ENCODE results near the gene SCARB1. TPM values are rescaled to one million over a fixed set of nuclear protein-coding genes. Genes with fewer than 3 reads are reported as not detected.

Gene SCARB1
- polyA plus RNA-seq, 4 donors = 19.4 to 22.7 (median 19.8) TPM

DNA sequence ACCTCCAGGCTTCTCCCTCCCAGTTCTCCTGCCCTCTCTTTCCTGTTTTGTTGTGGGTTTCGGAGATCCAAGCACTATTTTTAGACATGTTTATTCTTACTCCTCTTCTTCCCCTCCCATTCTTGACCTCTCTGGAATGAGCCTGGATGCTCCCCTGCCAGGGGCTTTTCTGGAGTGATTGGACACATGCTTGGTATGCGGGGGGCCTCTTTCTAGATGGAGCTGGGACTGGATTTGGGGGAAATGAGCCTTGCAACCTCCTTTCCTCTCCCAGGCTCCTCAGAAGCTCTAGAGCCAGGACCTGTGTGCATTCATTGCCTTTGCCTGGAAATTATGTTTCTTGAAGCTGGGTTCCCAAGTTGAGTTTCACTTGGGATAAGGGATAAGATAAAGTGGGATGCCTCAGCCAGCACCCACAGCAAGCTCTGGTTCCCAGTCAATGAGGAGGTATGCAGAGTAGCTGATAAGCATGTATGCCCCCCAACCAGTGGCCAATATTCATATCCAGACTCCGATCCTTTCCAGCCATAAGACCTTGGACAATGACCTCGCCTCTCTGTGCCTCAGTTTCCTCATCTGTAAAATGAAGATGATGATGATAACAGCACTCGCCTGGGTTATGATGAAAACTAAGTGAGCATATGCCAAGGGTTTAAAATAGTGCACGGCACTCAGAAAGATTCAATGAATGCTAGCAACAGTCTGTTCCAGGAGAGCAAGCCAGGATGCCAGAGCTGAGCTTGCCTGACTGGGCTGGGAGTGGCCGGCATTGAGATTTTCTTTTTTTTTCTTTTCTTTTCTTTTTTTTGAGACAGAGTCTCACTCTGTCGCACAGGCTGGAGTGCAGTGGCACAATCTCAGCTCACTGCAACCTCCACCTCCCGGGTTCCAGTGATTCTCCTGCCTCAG is 97.8 kb downstream of the SCARB1 start:
- no peak for DNase-seq (ENCODE audit: low read depth in 4 of 4, low spot score in 3 of 4)

DNA sequence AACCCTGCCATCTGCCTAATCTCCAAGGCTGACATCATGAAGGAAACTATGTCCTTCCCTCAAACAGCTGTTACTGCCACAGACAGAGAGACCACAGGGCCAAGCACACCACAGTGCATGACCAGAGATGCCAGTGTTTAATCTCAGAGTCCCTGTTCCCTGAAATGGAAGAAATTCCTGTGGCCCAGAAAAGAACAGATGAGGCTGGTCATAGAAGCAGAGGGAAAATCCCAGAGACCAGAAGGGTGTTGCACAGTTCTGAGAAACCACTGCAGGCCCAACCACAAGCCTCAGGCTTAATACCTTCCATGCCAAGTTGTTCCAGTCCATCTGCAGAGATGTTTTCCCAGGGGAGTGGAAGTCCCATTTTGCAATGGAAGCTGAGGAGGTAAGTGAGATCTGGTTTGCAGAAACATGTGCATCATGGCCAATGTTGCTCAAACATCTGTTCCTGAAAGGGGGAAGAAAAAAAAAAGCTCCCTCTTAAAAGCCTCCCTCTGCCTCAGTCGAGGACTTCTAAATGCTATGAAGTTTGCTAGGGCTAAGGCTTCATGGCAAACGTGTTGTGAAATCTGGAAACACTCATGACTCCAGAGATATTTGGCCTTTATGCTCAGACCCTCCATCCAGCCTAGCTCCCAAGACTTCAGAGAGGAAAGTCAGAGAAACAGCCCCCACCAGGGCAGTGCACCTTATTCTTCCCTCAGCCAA is 98.6 kb downstream of the SCARB1 start:
- no peak for DNase-seq (ENCODE audit: low read depth in 4 of 4, low spot score in 3 of 4)

DNA sequence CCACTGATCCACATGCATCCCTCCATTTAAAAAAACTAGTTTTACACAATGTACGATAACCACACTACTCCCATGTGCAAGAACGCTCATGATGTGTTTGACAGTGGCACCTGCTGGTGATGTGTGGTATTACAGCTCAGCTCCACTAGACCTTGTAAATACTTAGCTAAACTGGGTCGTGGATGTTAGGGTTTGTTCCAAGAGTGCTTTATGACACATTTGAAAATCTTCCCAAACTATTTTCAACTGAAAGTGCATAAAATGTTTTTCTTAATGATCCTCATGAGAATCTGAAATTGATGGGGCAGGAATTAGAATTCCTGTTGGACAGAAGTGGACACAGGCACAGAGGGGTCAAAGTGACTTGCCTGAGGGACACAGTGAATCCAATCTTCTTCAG is 99.2 kb downstream of the SCARB1 start:
- no peak for DNase-seq (ENCODE audit: low read depth in 4 of 4, low spot score in 3 of 4)

DNA sequence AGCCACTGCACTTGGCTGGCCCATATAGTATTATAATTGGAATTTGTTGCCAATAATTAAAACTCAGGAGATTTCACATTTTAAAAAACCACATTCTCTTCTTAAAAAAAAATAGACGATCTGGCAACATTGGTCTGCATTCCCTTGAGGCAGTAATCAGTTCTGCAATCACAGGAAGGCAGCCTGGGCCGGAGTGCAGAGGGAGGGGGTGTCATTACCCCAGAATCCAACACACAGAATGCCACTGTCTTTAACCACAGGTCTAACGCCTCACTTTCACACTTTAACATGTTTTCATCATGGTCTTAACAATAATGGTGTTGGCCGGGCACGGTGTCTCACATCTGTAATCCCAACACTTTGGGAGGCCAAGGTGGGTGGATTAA is 100.1 kb downstream of the SCARB1 start:
- no peak for DNase-seq (ENCODE audit: low read depth in 4 of 4, low spot score in 3 of 4)

DNA sequence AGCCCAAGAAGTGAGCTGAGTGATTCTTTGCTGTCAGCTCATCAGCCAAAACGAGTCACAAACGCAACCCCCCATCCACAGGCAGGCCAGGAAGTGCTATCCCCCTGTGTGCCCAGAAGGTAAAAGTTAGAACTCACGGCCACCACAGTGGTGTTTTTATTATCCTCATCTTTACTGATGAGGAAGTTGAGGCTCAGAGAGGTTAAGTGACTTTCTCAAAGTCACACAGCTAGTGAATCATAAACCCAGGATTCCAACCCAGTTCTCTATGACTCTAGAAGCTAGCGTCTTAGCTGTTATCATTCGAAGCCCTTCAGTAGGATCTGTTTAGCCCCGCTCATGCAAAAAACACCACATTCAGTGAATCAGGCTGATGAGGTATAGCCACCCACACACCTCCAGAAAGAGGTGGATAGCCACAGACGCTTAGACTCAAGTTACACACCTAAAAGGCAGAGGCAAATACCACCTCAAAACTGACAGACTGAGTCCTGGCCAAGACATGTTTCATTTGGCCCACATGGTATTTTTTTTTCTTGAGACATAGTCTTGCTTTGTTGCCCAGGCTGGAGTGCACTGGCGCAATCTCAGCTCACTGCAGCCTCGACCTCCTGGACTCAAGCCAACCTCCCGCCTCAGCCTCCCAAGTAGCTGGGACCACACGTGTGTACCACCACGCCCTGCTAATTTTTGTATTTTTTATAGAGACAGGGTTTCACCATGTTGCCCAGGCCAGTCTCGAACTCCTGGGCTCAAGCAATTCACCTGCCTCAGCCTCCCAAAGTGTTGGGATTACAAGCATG is 100.7 kb downstream of the SCARB1 start:
- DNase-seq (ENCODE audit: low read depth in 4 of 4, low spot score in 3 of 4) = no peak

DNA sequence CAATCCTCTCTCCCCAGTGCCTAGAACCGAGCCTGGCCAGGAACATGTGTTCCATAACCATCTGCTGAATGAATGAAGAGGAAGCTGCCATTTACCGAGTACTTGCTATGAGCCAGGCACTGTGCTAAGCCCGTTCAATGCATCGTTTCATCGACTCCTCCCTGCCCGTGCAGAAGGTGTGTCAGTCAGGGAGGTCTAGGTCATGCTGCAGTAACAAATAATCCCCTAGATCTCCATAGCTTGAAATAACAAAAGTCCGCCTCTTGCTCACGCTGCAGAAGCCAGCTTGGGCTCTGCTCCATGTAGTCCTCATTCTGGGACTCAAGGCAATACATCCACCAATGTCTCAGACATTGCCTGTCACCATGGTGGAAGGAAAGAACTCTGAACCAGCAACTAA is 101.3 kb downstream of the SCARB1 start:
- no peak for DNase-seq (ENCODE audit: low read depth in 4 of 4, low spot score in 3 of 4)

DNA sequence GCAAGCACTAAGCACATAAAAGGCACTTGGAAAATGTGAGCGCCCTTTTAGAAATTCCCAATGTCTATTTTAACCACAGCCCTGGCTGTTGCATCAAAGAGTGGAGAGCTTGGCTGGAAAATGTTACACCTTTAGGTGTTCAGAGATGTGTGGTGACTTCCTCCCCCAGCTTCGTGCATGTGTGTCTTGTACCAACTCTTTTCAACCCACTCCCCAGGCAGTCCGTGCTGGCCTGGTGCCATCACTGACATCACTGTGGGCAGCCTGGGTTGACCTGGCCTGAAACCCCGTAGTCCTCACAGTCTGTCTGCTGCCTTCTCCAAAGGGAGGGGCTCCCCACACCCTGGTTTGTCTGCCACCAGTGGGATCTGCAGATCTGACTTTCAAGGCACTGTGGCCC is 101.8 kb downstream of the SCARB1 start:
- no peak for DNase-seq (ENCODE audit: low read depth in 4 of 4, low spot score in 3 of 4)

DNA sequence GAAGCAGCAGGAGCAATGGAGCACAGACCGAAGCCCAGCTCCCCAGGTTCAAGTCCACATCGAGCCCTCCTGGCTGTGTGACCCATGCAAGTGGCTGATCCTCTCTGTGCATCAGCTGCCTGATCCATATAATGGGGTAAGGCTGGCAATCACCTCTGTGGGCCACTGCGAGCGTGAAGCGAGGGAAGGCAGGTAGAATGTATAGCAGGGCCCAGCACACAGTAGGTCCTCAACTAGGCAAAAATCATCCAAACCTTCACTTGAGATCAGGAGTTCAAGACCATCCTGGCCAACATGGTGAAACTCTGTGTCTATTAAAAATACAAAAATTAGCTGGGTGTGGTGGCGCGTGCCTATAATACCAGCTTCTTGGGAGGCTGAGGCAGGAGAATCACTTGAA is 102.6 kb downstream of the SCARB1 start:
- no peak for DNase-seq (ENCODE audit: low read depth in 4 of 4, low spot score in 3 of 4)

DNA sequence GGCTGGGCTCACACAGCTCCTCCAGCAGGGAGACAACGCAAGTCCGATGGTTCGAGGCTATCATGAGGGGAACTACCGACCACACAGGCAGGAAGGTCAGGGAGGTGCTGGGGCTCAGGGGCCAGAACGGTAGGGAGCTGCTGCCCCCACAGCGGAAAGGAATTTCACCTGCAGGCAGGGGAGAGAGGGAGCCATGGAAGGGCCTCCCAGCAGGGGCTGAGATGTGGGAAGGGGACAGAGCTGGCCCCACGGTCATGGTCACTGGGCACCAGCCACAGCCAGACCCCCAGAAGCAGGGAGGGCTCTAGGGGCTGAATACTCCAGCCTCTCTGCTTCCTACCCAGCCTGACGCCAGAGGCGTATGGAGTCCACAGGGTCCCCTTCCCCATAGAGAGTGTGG is 103.1 kb downstream of the SCARB1 start:
- no peak for DNase-seq (ENCODE audit: low read depth in 4 of 4, low spot score in 3 of 4)

DNA sequence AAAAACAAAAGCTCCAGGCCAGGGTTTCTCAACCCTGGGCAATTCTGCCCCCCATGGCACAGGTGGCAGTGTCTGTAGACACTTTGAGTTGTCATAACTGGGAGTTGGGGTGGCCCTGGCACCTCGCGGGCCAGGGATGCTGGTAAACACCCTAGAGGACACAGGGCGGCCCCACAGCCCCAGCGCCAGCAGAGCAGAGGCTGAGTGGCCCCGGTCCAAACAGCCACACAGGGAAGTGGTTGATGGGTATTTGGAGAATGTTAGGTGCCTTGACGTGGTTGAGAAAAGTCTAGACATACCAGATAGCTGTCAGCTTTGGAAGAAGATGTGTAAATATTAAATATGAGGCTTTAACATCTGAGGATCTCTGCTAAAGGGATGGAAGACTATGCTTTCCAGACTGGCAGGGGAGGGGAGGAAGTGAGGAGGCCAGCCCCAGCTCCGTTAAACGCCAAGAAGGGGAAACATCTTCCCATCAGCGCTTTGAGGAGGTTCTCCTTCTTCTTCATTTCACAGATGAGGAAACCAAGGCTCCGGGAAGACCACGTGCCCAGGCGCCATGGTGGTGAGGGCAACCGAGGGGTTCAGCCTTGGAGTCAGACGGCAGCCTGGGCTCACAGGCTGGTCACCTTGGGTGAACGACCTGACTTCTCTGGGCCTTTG is 103.7 kb downstream of the SCARB1 start:
- no peak for DNase-seq (ENCODE audit: low read depth in 4 of 4, low spot score in 3 of 4)

DNA sequence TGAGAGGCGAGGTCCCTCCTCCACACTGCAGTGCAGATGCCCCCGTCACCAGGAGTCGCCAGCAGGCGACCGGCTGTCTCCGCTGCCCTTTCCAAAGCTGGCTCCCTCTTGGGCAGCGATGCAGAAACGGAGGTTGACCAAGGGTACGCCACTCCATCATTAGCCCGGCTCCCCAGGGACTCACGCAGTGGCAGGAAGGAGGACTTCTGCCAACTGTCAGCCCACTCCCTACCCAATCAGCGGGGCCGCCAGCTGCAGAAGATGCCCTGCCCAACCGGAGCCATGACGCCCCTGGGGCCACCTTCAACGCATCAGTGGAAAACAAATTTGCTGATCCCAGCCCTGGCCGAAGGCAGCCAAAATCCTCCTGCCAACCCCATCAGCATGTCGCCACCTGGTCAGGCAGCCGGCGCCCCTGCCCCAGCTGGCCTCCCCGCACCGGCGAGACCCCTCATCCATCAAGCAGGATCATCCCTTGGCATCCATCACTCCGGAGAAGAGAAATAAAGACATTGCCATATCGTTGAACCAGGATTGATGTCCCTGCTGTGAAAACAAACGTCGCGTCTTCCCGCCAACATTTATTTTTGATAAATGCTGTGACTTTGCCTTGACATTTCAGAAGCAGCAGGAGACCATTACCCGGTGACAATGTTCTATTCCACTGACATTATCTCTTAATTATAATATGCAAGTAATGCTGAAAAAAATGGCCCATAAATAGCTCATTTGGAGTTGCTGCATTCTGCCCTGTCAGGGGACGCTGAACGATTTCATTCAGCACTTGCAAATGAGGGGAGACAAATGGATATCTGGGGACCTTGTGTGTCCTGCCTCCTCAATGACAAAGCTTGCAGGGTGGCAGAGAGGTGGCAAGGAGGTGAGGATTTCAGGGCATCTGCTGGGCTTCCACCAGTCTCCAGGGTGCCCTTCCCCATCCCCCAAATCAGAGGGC is 105.1 kb downstream of the SCARB1 start:
- DNase-seq (ENCODE audit: low read depth in 4 of 4, low spot score in 3 of 4) = no peak

DNA sequence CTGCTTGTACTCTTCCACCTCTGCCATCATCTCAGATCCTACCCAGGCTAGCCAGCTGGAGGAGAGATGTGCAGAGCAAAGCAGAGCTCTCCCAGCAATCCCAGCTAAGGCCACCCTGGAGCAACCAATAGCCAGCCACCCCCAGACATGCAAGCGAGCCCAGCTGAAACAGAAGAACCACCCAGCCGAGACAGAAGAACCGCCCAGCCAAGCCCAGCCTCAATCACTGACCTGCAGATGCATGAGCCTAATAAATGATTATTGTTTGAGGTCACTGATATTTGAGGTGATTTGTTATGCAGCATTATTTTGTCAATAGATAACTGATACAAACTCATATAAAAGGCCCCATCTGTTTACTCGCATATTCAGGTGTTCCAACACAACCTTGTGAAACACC is 106.3 kb downstream of the SCARB1 start:
- no peak for DNase-seq (ENCODE audit: low read depth in 4 of 4, low spot score in 3 of 4)

DNA sequence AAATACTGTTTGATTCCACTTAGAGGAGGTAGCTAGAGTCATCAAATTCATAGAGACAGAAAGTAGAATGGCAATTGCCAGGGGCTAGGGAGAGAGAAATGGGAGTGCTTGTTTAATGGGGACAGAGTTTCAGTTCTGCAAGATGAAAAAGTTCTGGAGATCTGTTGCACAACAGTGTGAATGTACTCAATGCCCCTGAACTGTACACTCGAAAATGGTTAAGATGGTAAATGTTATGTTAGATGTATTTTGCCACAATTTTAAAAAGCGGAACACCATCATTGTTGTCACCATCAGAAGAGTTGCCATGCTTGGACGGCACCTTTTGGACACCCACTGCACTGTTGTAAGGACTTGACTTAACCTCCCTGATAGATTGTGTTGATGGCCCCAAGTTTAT is 106.9 kb downstream of the SCARB1 start:
- no peak for DNase-seq (ENCODE audit: low read depth in 4 of 4, low spot score in 3 of 4)

DNA sequence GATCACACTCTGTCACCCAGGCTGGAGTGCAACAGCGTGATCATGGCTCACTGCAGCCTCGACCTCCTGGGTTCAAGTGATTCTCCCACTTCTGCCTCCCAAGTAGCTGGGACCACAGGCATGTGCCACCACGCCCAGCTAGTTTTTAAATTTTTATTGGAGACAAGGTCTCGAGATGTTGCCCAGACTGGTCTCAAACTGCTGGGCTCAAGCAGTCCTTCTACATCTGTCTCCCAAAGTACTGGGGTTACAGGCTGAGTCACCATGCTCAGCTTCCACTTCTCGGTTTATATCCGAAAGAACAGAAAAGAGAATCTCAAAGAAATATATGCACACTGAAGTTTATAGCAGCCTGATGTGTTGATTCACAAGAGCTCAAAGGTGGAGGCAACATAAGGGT is 107.5 kb downstream of the SCARB1 start:
- no peak for DNase-seq (ENCODE audit: low read depth in 4 of 4, low spot score in 3 of 4)

DNA sequence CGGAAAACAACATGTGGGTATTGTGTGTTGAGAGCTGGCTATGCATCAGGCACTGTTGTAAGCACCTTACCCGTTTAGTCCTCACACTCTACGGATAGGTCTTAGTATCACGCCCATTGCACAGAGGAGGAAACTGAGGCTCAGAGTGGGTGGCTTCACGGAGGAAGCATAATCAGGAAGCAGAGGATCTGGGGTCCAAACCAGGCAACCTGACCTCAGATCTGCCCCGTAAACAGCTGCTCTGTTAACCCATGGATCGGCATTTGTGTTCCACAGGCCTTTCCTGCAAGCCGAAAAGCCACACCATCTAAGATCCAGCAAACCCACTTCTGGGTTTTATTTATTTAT is 107.9 kb downstream of the SCARB1 start:
- DNase-seq (ENCODE audit: low read depth in 4 of 4, low spot score in 3 of 4) = no peak

DNA sequence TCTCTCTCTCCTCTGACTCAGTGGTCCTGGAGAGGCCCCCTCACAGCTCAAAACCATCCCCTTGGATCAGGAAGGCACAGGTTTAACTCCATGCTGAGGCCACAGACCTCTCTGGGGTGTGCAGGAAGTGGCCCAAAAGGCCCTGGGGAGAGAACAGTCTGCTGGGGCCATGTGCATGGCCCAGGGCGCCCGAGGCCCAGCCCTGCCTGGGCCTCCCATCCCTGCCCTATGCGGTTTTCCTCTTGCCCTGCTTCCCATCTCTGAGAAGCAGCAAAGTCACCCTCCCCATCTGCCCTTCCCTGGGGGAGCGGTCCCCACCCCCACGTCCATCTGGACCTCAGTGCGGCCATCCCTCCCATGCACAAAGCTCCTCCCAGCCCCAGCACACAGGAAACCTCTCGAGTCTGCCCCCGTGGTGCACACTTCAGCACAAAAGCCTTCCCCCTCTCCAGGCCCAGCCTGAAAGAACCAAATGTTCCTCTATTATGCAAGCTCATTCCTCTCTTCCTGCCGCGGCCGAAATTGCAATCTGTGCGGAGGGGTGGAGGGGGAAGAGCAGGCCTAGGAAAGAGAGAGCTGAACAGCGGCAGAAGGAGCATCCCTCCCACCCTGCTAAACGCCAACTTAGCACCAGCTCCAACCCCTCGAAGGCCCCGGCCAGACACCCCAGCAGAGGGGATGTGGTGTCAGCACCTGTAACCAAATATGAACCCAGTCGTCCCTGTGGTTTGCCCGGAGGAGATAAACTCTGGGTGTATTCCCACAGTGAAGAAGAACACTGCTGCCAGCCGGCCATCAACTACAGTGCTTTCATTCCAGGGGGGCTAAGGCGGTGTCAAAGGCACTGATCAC is 108.5 kb downstream of the SCARB1 start:
- DNase-seq (ENCODE audit: low read depth in 4 of 4, low spot score in 3 of 4) = peak in 1 of 4 donors; percentile 65

DNA sequence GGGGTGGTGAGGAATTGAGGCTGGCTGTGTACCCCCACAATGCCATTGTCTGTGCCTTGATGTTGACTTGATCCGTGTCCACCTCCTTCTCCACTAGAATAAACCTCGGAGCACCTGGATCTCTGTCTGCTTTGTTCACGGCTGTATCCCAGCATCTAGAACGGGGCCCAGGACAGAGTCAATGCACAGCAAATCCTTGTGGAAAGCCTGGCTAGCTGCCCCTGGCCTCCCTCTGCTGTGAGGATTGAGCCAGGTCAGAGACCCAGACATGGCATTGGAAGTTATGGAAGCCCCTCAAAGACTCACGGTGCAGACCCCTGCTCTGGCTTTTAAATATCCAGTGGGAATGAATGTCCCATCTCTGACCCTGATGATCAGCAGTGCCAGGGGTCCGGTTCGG is 109.2 kb downstream of the SCARB1 start:
- DNase-seq (ENCODE audit: low read depth in 4 of 4, low spot score in 3 of 4) = no peak

DNA sequence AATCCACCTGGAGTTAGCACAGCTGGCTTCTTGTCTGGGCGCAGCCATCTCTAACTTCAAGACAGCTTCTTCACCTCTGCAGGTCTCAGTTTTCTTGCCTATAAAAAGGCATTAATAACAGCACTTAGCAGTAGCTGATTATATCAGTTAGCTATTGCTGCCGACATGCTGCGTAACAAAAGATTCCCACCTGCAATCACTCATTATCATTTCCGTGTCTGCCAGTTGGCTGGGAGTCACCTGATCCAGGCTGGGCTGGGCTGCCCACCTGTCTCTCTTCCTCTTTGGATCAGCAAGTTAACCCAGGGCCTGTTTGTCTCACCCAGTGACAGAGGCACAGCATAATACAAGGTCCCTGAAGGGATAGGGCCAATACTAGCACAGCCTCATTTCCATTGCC is 109.7 kb downstream of the SCARB1 start:
- DNase-seq (ENCODE audit: low read depth in 4 of 4, low spot score in 3 of 4) = no peak

DNA sequence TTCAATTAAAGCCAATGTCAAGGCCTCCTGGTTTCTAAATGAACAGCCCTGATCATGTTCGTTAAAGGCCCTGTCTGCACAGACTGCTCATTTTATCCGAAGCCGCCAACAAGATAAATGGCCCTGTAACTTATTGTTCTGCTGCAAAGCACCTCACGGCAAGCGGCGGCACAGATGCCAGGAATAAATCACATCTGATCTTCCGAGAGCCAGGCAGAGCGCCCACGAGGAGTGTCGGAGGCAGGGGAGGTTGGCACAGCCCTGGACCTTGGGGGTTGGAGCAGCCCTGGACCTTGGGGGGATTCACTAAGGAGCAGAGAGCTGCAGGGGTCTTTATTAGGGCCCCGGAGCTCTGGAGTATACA is 110.5 kb downstream of the SCARB1 start:
- no peak for DNase-seq (ENCODE audit: low read depth in 4 of 4, low spot score in 3 of 4)
